HK-2 (cell line): ENCODE results near the gene PLA1A.
A peak's percentile ranks its signal among the peaks of the same experiment; 100 is the strongest.

Experiments used
- DNase-seq: peaks from one replicate; pipeline ENCODE4 v3.0.0-alpha.2; 2018; ENCODE audit not compliant: unreplicated experiment

PLA1A gene

GRCh38 chr3:119636891-119637611, 39.4 kb downstream of the PLA1A start:
- peak; percentile 36 for DNase-seq

- DNase-seq: peak; percentile 41
These were observed 40.2 kb downstream of the PLA1A start for GRCh38 chr3:119637679-119638477.

GRCh38 chr3:119639494-119640350, 42.0 kb downstream of the PLA1A start:
- DNase-seq: no peak

- no peak for DNase-seq
These were observed 43.7 kb downstream of the PLA1A start for GRCh38 chr3:119641416-119641815.

- no peak for DNase-seq
These were observed 45.2 kb downstream of the PLA1A start for GRCh38 chr3:119642746-119643473.

- DNase-seq: no peak
These were observed 45.8 kb downstream of the PLA1A start for GRCh38 chr3:119643528-119643927.

- no peak for DNase-seq
These were observed 46.8 kb downstream of the PLA1A start for GRCh38 chr3:119644481-119644880.

- no peak for DNase-seq
These were observed 48.1 kb downstream of the PLA1A start for GRCh38 chr3:119645813-119646212.

- no peak for DNase-seq
These were observed 49.5 kb downstream of the PLA1A start for GRCh38 chr3:119647171-119647570.

GRCh38 chr3:119647843-119648575, 50.3 kb downstream of the PLA1A start:
- no peak for DNase-seq

GRCh38 chr3:119649761-119650160, 52.1 kb downstream of the PLA1A start:
- DNase-seq: no peak

GRCh38 chr3:119652306-119653033, 54.8 kb downstream of the PLA1A start:
- DNase-seq: no peak

- DNase-seq: no peak
These were observed 56.2 kb downstream of the PLA1A start for GRCh38 chr3:119653876-119654275.

GRCh38 chr3:119657887-119658702, 60.4 kb downstream of the PLA1A start:
- DNase-seq: no peak

- DNase-seq: no peak
These were observed 61.3 kb downstream of the PLA1A start for GRCh38 chr3:119658994-119659393.

- DNase-seq: no peak
These were observed 62.1 kb downstream of the PLA1A start for GRCh38 chr3:119659606-119660291.

GRCh38 chr3:119660474-119661440, 63.1 kb downstream of the PLA1A start, which contains the start of gene POPDC2:
TSS of gene POPDC2 (minus strand) at chr3:119660589. CDS start at chr3:119660423, 166 bp downstream.
- DNase-seq: no peak
